GM10266 (cell line): ENCODE measurements around the gene MARCHF2.
A peak's percentile ranks its signal among the peaks of the same experiment; 100 is the strongest.

Source experiments
- DNase-seq: peaks from one replicate; pipeline ENCODE4 v3.0.0; 2012; ENCODE audit errors: extremely low spot score
- CTCF ChIP-seq: IDR thresholded peaks from 2 replicates; pipeline ENCODE4 v1.5.1; 2012; ENCODE audit warnings: mild to moderate bottlenecking, low read depth; ENCODE audit not compliant: control insufficient read depth, insufficient read depth; ENCODE audit errors: missing control alignments

The MARCHF2 gene

GRCh38 chr19:8386990-8387389 is 26.1 kb upstream of the MARCHF2 start:
- no peak for DNase-seq
- TF ChIP-seq CTCF: no peak

GRCh38 chr19:8387688-8388611 is 25.2 kb upstream of the MARCHF2 start:
- DNase-seq: no peak
- TF ChIP-seq CTCF: no peak

- DNase-seq: no peak
- no peak for TF ChIP-seq CTCF
These were observed 24.5 kb upstream of the MARCHF2 start for GRCh38 chr19:8388612-8388958.

- peak; percentile 99 for DNase-seq
- TF ChIP-seq CTCF: no peak
These were observed 23.1 kb upstream of the MARCHF2 start, which contains the start of gene RAB11B for GRCh38 chr19:8389891-8390616. Gene RAB11B, plus strand, starts transcription at chr19:8390360. Its CDS starts 57 bp downstream, at chr19:8390417.

- peak; percentile 95 for DNase-seq
- no peak for TF ChIP-seq CTCF
These were observed 22.5 kb upstream of the MARCHF2 start for GRCh38 chr19:8390617-8390981.

- no peak for TF ChIP-seq CTCF
- DNase-seq: no peak
These were observed 21.7 kb upstream of the MARCHF2 start for GRCh38 chr19:8391198-8392016.
